ENCODE measurements around the gene PAPPA2. TPM values are rescaled to one million over a fixed set of nuclear protein-coding genes. Genes with fewer than 3 reads are reported as not detected.
"Not testable (repeated sequence)": the region's sequence is repeated elsewhere in the genome, so short reads cannot be mapped to it uniquely, and the experiment has no call there.

The PAPPA2 gene
- total and polyA plus RNA-seq, 2 of the 4 experiments (the other 2 are of a cell fraction) = 0.10 to 0.18 TPM

DNA sequence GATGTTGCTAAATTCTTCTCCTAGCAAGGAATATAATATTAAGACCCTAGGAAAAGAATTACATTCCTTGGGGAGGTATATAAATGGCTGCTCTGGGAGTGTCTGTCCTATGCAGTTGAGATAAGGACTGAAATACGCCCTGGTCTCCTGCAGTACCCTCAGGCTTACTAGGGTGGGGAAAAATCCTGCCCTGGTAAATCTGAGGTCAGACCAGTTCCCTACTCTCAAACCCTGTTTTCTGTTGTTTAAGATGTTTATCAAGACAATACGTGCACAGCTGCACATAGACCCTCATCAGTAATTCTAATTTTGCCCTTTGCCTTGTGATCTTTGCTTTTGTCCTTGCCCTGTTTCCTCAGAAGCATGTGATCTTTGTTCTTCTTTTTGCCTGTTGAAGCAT lies 11.2 kb upstream of the PAPPA2 start:
- H4K8ac ChIP-seq (ENCODE audit: low read depth in 2 of 2, low read length in 2 of 2); H4K91ac ChIP-seq (ENCODE audit: insufficient read depth, low read depth, low read length); dilution Hi-C loops (cut with HindIII; ENCODE audit: low sequenced_read_pairs, unreplicated experiment); H3K4ac ChIP-seq (ENCODE audit: low read depth, low read length); H2BK20ac ChIP-seq (ENCODE audit: low read depth, low read length); H2AFZ ChIP-seq (replicated peaks; ENCODE audit: low read length, poor library complexity); H4K5ac ChIP-seq (ENCODE audit: low read depth, low read length); H2BK120ac ChIP-seq (ENCODE audit: low read depth, low read length); BruUV-seq (replicated peaks); H2BK15ac ChIP-seq (ENCODE audit: low read depth, low read length); H2BK5ac ChIP-seq (ENCODE audit: low read depth, low read length, poor library complexity, severe bottlenecking); DNase-seq; ATAC-seq (ENCODE audit: low read depth); CTCF ChIA-PET; H3K27me3 ChIP-seq (ENCODE audit: control insufficient read depth, insufficient read depth, low read length); H3K14ac ChIP-seq (replicated peaks; ENCODE audit: low read depth, low read length); H3K56ac ChIP-seq (ENCODE audit: extremely low read depth, insufficient read depth, low read length); H3K27ac ChIP-seq (ENCODE audit: insufficient read depth, low read length); H3K4me2 ChIP-seq (ENCODE audit: low read depth, low read length); H2AK5ac ChIP-seq (ENCODE audit: low read depth, low read length); intact Hi-C loops (cut with micrococcal nuclease); H3K9me1 ChIP-seq (ENCODE audit: insufficient read depth, low read length); H3K36me3 ChIP-seq (ENCODE audit: control insufficient read depth, insufficient read depth, low read length); H3K18ac ChIP-seq (ENCODE audit: low read depth, low read length); in situ Hi-C loops (cut with MboI; ENCODE audit: low sequenced_read_pairs); POLR2A ChIA-PET (ENCODE audit: unreplicated experiment); H3K23ac ChIP-seq (ENCODE audit: low read depth, low read length); H3K79me1 ChIP-seq (ENCODE audit: low read depth in 1 of 2, low read length in 2 of 2); H4K20me1 ChIP-seq (ENCODE audit: insufficient read depth, low read length); H2AK9ac ChIP-seq (replicated peaks; ENCODE audit: low read depth, low read length, poor library complexity); H3K9me3 ChIP-seq (ENCODE audit: control insufficient read depth, insufficient read depth, low read length); H3K4me3 ChIP-seq (ENCODE audit: insufficient read depth, low read depth, low read length); H3K9ac ChIP-seq (ENCODE audit: low read depth, low read length); H3K4me1 ChIP-seq (ENCODE audit: control insufficient read depth, insufficient read depth, low read length): not testable (repeated sequence)
- no CpG with 5 or more reads among the region's 2 CpGs for WGBS, 2 experiments (ENCODE audit: extremely low coverage in 2 of 2, insufficient read length in 1 of 2)
